ENCODE results near the gene EEA1.
A peak's percentile ranks its signal among the peaks of the same experiment; 100 is the strongest.

EEA1 gene

DNA sequence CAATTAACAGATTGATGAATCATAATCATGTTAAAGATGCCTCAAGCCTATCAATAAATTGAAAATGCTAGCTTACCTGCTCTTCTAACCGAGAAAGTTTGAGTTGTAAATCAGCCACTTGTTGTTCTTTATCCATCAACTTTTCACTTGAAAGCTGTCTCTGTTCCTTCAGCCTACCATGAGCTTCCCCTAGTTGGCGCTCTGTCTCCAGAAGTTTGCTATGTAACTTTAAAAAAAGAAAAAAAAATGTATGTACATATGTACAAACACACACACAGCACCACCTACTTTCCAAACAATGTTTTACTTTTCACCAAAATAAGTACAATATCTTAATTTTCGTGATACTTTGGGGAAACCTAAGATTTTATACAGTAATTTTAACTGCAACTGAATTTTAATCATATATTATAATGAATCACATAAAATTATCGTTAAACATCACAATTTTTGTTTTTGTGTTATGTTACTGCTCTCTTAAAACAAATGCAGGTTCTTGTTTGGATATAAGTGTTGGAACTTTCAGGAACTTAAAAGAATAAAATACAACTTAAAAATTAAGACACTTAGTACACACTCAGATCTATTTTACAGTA lies 101.2 kb downstream of the EEA1 start:
- POLR2A ChIA-PET: no interaction called here
- CTCF ChIA-PET: interaction anchor here (0.6 to 1.3 kb wide), 11 partner anchors 10 to 163 kb away, joined by 3 to 7 read pairs (median 4); no protein-coding TSS in a partner anchor
- no peaks in the 10 kb centered on the region for H3K4me1 ChIP-seq (ENCODE audit: control insufficient read depth, insufficient read depth, low read length)
- H3K4me3 ChIP-seq (ENCODE audit: low read depth, low read length): no peak overlapping the region
- no peak overlapping the region for H3K27ac ChIP-seq (ENCODE audit: extremely low read depth, low read depth, low read length)
- TF ChIP-seq ZNF830 (tag by site-specific recombination; IDR thresholded peaks at IDR 0.05; ENCODE audit: low read depth): no peak
- peak; percentile 37 for TF ChIP-seq ZNF654 (tag by site-specific recombination; IDR thresholded peaks at IDR 0.05; ENCODE audit: low read depth)
- TF ChIP-seq ZSCAN23 (tag by site-specific recombination; IDR thresholded peaks at IDR 0.05): no peak
- no peak for TF ChIP-seq ZNF560 (tag by site-specific recombination; IDR thresholded peaks at IDR 0.05; ENCODE audit: borderline replicate concordance)
- TF ChIP-seq MZF1 (tag by site-specific recombination; IDR thresholded peaks at IDR 0.05; ENCODE audit: borderline replicate concordance): no peak
- no peak for TF ChIP-seq ZNF629 (tag by site-specific recombination; IDR thresholded peaks at IDR 0.05)
- TF ChIP-seq GLIS1 (tag by site-specific recombination; IDR thresholded peaks at IDR 0.05): no peak
- no peak for TF ChIP-seq ZNF2 (tag by site-specific recombination; IDR thresholded peaks at IDR 0.05)
- TF ChIP-seq RBAK (tag by site-specific recombination; IDR thresholded peaks at IDR 0.05): no peak
- TF ChIP-seq ZNF23 (tag by site-specific recombination; IDR thresholded peaks at IDR 0.05; ENCODE audit: borderline replicate concordance): no peak
- TF ChIP-seq, protein P1, sequence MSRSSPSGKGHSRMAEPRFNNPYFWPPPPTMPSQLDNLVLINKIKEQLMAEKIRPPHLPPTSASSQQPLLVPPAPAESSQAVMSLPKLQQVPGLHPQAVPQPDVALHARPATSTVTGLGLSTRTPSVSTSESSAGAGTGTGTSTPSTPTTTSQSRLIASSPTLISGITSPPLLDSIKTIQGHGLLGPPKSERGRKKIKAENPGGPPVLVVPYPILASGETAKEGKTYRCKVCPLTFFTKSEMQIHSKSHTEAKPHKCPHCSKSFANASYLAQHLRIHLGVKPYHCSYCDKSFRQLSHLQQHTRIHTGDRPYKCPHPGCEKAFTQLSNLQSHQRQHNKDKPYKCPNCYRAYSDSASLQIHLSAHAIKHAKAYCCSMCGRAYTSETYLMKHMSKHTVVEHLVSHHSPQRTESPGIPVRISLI (tag by site-specific recombination; IDR thresholded peaks at IDR 0.05): peak; percentile 83
- TF ChIP-seq ZBTB48 (tag by site-specific recombination; IDR thresholded peaks at IDR 0.05): no peak
- no peak for TF ChIP-seq HOXD13 (CRISPR knock-in tag; IDR thresholded peaks at IDR 0.05; ENCODE audit: borderline replicate concordance)
- TF ChIP-seq ZNF214 (tag by site-specific recombination; IDR thresholded peaks at IDR 0.05; ENCODE audit: borderline replicate concordance): no peak
- peak; percentile 59 for TF ChIP-seq SCRT2 (tag by site-specific recombination; IDR thresholded peaks at IDR 0.05)
- no peak for TF ChIP-seq ZNF169 (tag by site-specific recombination; IDR thresholded peaks at IDR 0.05)
- TF ChIP-seq, protein P2, sequence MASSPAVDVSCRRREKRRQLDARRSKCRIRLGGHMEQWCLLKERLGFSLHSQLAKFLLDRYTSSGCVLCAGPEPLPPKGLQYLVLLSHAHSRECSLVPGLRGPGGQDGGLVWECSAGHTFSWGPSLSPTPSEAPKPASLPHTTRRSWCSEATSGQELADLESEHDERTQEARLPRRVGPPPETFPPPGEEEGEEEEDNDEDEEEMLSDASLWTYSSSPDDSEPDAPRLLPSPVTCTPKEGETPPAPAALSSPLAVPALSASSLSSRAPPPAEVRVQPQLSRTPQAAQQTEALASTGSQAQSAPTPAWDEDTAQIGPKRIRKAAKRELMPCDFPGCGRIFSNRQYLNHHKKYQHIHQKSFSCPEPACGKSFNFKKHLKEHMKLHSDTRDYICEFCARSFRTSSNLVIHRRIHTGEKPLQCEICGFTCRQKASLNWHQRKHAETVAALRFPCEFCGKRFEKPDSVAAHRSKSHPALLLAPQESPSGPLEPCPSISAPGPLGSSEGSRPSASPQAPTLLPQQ (tag by site-specific recombination; IDR thresholded peaks at IDR 0.05): no peak
- TF ChIP-seq, protein P3, sequence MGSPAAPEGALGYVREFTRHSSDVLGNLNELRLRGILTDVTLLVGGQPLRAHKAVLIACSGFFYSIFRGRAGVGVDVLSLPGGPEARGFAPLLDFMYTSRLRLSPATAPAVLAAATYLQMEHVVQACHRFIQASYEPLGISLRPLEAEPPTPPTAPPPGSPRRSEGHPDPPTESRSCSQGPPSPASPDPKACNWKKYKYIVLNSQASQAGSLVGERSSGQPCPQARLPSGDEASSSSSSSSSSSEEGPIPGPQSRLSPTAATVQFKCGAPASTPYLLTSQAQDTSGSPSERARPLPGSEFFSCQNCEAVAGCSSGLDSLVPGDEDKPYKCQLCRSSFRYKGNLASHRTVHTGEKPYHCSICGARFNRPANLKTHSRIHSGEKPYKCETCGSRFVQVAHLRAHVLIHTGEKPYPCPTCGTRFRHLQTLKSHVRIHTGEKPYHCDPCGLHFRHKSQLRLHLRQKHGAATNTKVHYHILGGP (tag by site-specific recombination; IDR thresholded peaks at IDR 0.05): no peak
- TF ChIP-seq, protein P4, sequence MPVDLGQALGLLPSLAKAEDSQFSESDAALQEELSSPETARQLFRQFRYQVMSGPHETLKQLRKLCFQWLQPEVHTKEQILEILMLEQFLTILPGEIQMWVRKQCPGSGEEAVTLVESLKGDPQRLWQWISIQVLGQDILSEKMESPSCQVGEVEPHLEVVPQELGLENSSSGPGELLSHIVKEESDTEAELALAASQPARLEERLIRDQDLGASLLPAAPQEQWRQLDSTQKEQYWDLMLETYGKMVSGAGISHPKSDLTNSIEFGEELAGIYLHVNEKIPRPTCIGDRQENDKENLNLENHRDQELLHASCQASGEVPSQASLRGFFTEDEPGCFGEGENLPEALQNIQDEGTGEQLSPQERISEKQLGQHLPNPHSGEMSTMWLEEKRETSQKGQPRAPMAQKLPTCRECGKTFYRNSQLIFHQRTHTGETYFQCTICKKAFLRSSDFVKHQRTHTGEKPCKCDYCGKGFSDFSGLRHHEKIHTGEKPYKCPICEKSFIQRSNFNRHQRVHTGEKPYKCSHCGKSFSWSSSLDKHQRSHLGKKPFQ (tag by site-specific recombination; IDR thresholded peaks at IDR 0.05): no peak
- no peak for TF ChIP-seq SETDB1 (IDR thresholded peaks at IDR 0.05; ENCODE audit: insufficient read length, low read length)
- no peak for TF ChIP-seq ZNF433 (tag by site-specific recombination; IDR thresholded peaks at IDR 0.05; ENCODE audit: low read depth)
- H3K9me3 ChIP-seq (ENCODE audit: control insufficient read depth, insufficient read depth, low read depth, low read length): no peaks in the 10 kb centered on the region
- peaks cover 17 to 30% of the 10 kb centered on the region in 2 experiments for H3K36me3 ChIP-seq (ENCODE audit: control insufficient read depth in 2 of 2, insufficient read depth in 1 of 2, low read length in 2 of 2)

Data from HEK293 (cell line).